ENCODE data around the gene GGA3.

DNA sequence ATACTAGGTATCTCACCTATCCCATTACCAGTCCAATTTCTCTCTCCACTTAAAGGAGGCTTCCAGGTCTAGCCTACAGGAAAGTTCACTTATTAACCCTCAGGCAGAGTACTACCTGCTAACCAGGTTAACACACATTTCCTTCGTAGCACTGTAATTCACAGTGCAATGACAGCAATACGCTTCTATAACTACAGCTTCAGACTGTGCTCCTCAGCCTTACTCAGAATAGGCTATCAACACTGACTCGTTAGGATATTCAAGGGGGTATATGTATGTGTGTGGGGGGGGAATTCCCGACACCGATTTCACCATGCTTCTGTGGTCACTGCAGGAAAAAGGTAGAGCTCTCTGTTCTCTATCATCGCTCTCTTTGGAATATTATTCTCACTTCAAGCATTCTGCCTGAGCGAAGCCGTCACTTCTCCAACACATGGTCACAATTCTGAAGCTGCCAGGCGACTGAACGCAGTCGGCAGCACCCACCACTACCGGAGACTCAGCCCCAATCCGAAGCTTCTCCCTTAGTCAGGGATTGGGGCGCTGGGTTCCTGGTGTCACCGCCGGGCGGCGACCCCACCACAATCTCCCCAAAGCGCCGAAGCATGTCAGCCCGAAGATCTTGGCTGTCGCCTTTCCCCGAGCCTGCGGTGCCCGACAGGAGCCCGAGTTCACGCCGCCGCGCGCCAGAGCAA lies 618 bp downstream of the GGA3 start:
- TF ChIP-seq, protein P1, sequence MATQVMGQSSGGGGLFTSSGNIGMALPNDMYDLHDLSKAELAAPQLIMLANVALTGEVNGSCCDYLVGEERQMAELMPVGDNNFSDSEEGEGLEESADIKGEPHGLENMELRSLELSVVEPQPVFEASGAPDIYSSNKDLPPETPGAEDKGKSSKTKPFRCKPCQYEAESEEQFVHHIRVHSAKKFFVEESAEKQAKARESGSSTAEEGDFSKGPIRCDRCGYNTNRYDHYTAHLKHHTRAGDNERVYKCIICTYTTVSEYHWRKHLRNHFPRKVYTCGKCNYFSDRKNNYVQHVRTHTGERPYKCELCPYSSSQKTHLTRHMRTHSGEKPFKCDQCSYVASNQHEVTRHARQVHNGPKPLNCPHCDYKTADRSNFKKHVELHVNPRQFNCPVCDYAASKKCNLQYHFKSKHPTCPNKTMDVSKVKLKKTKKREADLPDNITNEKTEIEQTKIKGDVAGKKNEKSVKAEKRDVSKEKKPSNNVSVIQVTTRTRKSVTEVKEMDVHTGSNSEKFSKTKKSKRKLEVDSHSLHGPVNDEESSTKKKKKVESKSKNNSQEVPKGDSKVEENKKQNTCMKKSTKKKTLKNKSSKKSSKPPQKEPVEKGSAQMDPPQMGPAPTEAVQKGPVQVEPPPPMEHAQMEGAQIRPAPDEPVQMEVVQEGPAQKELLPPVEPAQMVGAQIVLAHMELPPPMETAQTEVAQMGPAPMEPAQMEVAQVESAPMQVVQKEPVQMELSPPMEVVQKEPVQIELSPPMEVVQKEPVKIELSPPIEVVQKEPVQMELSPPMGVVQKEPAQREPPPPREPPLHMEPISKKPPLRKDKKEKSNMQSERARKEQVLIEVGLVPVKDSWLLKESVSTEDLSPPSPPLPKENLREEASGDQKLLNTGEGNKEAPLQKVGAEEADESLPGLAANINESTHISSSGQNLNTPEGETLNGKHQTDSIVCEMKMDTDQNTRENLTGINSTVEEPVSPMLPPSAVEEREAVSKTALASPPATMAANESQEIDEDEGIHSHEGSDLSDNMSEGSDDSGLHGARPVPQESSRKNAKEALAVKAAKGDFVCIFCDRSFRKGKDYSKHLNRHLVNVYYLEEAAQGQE (IDR thresholded peaks at IDR 0.05; ENCODE audit: insufficient read depth in 1 of 2, low read depth in 2 of 2, low read length in 1 of 2) = no peak
- TF ChIP-seq CTCF (IDR thresholded peaks at IDR 0.05) = no peak

All from Panc1 (cell line).